ENCODE data around the gene CADPS2. TPM values are rescaled to one million over a fixed set of nuclear protein-coding genes. Genes with fewer than 3 reads are reported as not detected.

Gene CADPS2
- total and polyA plus RNA-seq, 2 donors (not counting 3 experiments of a cell fraction or from before 2014, with no cell fraction given) = 9.5 to 22.6 TPM

- FAIRE-seq (no peak), DNase-seq (ENCODE audit: low read depth, low spot score) (no peak)
- no TSS peak for BruUV-seq (replicated peaks)
- ChIA-PET CTCF (no interaction called here), POLR2A (no interaction called here)
- intact Hi-C loops (cut with micrococcal nuclease) = no loop called here
- Histone ChIP-seq H2AFZ (ENCODE audit: low read depth, low read length) (no peak overlapping the region), H3K4me3 (replicated peaks in 1 of 3; ENCODE audit: insufficient read depth in 1 of 3, low read depth in 1 of 3, low read length in 3 of 3) (no peak overlapping the region), H3K9me3 (replicated peaks; ENCODE audit: control insufficient read depth, insufficient read depth, low read length) (no peaks in the 10 kb centered on the region), H3K79me2 (ENCODE audit: control insufficient read depth, insufficient read depth, low read length) (no peaks in the 10 kb centered on the region), H3K27me3 (ENCODE audit: control insufficient read depth in 2 of 2, insufficient read depth in 2 of 2, low read length in 2 of 2) (no peaks in the 10 kb centered on the region), H3K9ac (replicated peaks; ENCODE audit: extremely low read depth, insufficient read depth, low read length) (no peak overlapping the region), H3K4me2 (ENCODE audit: insufficient read depth, low read length) (no peak overlapping the region), H3K4me1 (ENCODE audit: control insufficient read depth, extremely low read depth, insufficient read depth, low read length) (no peaks in the 10 kb centered on the region), H3K9me1 (replicated peaks; ENCODE audit: control insufficient read depth, extremely low read depth, insufficient read depth, low read length) (no peaks in the 10 kb centered on the region), H4K20me1 (replicated peaks; ENCODE audit: control insufficient read depth, extremely low read depth, insufficient read depth, low read length) (no peaks in the 10 kb centered on the region), H3K27ac (ENCODE audit: insufficient read depth, low read depth, low read length) (no peak overlapping the region), H3K36me3 (ENCODE audit: control insufficient read depth in 2 of 2, extremely low read depth in 1 of 2, insufficient read depth in 2 of 2, low read length in 2 of 2) (no peaks in the 10 kb centered on the region)
- dilution Hi-C loops (cut with MboI; ENCODE audit: extremely low pct_ligation_motif_present, low sequenced_read_pairs) = no loop called here
- no peak for TF ChIP-seq GATA2 (IDR thresholded peaks at IDR 0.05; ENCODE audit: insufficient read depth, insufficient read length, low read depth, low read length)
- no peak for TF ChIP-seq JUN (IDR thresholded peaks at IDR 0.05; ENCODE audit: borderline replicate concordance, insufficient read depth, insufficient read length, low read depth)
- no peak for TF ChIP-seq CTCF (IDR thresholded peaks at IDR 0.05; ENCODE audit: extremely low read depth in 1 of 2, insufficient read depth in 1 of 2, low read depth in 1 of 2, low read length in 2 of 2)
- no peak for TF ChIP-seq FOS (IDR thresholded peaks at IDR 0.05; ENCODE audit: borderline replicate concordance, insufficient read depth, low read length)
- no peak for TF ChIP-seq POLR2A (IDR thresholded peaks at IDR 0.05; ENCODE audit: low read depth, low read length)
- TF ChIP-seq POLR2AphosphoS5 (IDR thresholded peaks at IDR 0.05; ENCODE audit: insufficient read depth, low read depth, low read length) = no peak
- TF ChIP-seq MAX (IDR thresholded peaks at IDR 0.05; ENCODE audit: insufficient read depth, insufficient read length) = no peak
- TF ChIP-seq MYC (IDR thresholded peaks at IDR 0.05; ENCODE audit: low read depth, low read length) = no peak
- no peak for TF ChIP-seq EZH2 (IDR thresholded peaks at IDR 0.05; ENCODE audit: borderline replicate concordance, low read depth, low read length, severe bottlenecking)
Measured at GRCh38 chr7:122831436-122831835, 54.8 kb downstream of the CADPS2 start.
